Measurements from ENCODE around the gene RAVER1.
"Not testable (repeated sequence)": the region's sequence is repeated elsewhere in the genome, so short reads cannot be mapped to it uniquely, and the experiment has no call there.

The RAVER1 gene

DNA sequence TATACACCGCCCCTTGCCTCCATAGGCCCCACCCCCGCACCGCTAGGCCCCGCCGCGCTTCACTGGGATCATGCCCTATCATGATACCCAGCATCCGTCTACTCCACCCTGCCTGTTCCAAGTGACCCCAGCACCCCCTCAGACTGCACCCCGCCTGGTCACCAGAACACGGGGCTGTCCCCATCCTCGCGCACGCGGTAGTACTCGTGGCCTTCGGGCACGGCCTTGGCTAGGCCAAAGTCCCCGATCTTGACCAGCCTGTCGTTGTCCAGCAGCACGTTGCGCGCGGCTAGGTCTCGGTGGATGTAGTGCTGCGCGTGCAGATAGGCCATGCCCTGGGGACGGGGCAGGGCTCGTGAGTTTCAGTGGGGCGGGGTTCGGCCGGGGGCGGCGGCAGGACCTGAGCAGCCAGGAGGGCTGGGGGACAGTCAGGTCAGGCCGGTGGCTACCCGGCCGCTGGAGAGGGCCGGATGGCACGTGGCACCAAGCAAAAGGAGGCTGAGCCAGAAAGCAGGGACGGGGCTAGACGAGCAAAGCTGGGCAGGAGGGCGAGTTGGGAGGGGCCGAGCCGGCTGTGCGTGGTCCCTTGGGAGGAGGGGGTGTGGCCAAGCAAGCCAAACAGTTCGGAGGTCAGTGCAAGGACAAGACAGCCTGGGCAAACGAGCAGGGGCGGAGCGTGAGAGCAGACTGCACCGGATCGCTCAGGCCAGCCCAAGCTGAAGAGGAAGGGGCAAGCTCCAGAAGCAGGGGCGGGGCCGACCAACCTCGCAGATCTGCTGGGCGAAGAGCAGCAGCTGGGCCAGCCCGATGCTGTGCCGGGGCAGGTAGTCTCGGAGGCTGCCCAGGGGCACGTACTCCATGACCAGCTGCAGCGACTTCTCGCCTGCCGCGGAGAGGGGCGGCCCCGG is 19.7 kb upstream of the RAVER1 start:
- DNase-seq: peak; percentile 72

DNA sequence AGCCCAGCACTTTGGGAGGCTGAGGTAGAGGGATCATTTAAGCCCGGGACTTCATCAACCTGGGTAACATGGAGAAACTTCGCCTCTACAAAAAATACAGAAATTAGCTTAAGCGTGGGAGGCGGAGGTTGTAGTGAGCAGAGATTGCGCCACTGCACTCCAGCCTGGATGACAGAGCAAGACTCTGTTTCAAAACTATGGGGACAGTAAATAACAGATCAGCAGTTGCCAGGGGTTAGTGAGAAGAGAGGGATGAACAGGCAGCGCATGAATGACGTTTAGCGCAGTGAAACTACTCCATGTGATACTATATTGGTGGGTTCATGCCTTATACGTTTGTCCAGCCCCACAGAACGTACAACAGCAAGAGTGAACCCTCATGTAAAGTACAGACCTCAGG is 13.2 kb upstream of the RAVER1 start:
- DNase-seq: no peak

DNA sequence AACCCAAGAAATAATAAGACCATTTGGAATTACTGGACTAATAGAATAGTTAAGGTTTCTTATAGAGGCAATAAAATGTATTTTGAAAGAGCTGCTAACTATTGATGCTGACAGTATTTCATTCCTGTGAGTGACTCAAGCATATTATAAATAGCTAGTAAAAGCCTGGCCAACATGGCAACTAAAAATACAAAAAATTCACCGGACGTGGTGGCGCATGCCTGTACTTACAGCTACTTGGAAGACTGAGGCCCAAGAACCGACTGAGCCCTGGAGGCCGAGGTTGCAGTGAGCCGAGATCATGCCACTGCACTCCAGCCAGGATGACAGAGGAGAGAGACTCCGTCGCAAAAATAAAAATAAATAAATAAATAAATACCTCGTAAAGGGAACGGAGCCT is 11.5 kb upstream of the RAVER1 start:
- DNase-seq: no peak

DNA sequence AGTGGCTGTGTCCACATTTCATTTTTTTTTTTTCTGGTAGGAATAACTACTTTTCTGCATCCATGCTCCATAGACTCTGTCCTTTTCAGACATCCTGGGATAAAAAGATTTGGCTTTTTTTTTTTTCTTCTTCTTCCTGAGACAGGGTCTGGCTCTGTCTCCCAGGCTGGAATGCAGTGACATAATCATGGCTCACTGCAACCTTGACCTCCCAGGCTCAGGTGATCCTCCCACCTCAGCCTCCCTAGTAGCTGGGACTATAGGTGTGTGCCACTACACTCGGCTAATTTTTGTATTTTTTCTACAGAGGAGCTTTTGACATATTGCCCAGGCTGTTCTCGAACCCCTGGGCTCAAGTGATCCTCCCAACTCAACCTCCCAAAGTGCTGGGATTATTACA is 10.2 kb upstream of the RAVER1 start:
- DNase-seq: no peak

DNA sequence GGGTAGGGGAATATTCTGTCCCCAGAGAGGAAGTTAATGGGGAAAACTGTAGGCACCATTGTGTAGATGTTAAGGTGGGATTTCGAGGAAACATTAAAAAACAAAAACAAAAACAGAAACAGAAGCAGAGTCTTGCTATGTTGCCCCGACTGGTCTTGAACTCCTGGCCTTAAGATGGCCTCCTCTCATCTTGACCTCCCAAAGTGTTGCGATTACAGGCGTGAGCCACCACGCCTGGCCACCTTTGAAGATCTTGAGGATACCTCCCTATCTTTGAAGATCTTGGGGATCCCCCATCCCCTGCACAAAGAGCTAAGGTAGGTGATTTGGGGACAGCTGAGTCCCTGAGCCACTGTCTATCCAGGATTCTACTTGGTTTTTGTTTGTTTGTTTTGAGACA is 6.6 kb upstream of the RAVER1 start:
- no peak for DNase-seq

DNA sequence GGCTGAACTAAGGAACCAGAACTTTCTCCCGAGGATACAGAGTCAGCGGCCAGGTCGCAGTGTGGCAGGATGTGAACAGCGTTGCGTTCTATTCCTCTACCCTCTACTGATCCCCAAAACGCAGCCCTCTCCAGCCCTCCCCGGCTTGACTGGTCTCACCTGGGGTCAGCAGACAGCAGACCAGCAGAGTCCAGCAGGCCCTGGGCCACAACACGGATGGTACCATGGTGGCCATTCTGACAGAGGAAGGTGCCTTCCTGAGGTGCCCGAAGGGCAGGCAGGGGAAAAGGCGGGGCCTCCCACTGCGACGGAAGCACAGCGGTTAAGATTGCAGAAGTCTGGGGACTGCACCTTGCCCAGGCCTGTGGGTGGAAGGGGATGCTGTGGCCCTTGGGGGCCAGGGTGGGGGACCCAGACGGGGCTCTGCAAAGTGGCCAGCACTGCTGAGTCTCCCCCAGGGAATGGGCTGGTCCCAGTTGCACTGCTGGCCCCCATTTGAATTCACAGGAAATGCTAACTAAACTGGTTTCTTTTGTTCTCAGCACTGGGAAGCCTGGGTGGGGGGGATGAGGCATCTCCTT is 6.1 kb upstream of the RAVER1 start, which contains the start of gene ICAM3:
ICAM3 (minus strand) TSS at position 245 of the 581 bp plus-strand sequence; CDS start at position 235, 10 bp downstream.
- DNase-seq: no peak

DNA sequence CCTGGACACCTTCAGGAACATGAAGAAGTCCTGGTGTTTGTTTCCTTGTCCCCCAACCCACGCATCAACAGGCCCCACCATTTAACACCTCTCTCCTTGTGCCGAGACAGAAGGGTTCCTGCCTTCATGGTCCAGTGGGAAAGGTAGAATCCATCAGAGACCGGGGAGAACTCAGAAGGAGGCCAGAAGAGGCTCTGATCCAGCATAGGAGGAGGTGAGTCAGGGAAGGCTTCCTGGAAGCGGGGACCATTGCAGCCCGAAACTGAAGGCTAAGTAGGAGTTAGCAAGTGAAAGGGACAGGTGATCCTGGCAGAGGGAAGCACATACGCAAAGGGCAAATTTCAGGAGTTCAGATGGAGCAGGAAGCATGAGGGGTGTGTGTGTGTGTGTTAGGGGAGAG is 5.6 kb upstream of the RAVER1 start:
- DNase-seq: no peak

DNA sequence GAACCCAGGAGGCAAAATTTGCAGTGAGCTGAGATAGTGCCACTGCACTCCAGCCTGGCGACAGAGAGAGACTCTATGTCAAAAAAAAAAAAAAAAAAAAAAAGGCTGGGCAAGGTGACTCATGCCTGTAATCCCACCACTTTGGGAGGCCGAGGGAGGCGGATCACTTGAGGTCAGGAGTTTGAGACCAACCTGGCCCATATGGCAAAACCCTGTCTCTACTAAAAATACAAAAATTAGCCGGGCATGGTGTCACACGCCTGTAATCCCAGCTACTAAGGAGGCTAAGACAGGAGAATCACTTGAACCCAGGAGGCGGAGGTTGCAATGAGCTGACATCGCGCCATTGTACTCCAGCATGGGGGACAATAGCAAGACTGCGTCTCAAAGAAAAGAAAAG is 3.4 kb upstream of the RAVER1 start:
- not testable (repeated sequence) for DNase-seq

DNA sequence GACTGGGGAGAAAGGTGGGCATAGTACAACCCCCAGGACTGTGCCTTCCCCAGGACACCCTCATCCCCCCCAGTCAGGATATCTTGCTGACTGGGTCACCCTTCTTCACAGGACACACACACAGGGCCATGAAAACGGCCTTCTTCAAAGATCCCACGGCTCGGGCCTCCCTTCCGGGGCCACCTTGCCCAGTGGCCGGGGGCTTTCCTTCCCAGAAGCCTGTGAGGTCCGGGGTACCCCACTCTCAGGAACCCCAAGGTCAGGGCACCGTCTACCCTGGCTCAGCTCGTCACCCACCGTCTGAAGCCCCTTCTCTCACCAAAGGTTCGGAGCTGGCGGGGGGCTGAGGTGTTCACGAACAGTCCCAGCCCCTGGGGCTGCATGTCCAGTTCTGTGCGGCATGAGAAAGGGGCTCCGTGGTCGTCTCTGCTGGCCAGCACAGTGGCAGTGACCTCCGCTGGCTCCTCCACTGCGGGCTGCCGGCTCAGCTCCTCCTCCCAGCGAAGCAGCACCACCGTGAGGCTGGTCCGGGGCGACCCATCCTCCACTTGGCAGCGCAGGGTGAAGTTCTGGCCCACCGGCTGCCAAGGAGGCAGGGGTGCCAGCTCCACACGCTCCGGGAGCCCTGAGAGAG is 2.1 kb upstream of the RAVER1 start:
- DNase-seq: no peak

DNA sequence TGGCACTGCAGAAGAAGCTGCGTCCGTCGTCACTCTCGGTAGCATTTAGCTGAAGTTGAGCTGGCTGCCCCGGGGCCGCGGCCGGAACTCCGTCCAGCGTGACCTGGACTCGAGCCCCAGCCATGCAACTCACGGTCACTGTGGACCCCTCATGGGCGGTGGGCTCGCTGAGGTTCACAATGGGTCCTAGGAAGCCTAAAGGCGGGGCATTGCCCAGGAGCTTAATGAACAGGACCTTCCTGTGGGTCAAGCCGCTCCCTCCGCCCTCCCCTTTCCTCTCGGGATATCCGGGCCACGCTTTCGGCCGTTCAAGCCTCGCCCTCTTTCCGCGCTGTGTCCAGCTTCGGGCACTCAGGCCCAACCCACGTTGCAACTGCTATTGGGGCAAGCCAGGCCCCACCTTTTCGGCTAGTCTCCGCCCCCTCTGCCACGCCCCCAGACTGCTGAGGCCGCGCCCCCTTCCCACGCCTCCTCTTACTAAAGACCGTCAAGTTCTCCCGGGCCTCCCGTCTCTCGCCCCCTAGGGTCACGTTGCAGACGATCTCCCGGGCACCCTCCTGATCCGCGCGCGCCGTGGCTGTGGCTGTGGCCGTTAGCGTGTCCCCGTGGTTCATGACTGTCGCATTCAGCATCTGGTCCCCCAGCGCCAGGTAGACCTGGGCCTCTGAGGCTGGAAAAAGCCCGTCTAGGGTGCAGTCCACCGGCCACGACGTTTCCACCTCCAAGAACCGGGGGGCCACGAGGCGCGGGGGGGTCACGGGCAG is 1.4 kb upstream of the RAVER1 start:
- DNase-seq: peak; percentile 78

DNA sequence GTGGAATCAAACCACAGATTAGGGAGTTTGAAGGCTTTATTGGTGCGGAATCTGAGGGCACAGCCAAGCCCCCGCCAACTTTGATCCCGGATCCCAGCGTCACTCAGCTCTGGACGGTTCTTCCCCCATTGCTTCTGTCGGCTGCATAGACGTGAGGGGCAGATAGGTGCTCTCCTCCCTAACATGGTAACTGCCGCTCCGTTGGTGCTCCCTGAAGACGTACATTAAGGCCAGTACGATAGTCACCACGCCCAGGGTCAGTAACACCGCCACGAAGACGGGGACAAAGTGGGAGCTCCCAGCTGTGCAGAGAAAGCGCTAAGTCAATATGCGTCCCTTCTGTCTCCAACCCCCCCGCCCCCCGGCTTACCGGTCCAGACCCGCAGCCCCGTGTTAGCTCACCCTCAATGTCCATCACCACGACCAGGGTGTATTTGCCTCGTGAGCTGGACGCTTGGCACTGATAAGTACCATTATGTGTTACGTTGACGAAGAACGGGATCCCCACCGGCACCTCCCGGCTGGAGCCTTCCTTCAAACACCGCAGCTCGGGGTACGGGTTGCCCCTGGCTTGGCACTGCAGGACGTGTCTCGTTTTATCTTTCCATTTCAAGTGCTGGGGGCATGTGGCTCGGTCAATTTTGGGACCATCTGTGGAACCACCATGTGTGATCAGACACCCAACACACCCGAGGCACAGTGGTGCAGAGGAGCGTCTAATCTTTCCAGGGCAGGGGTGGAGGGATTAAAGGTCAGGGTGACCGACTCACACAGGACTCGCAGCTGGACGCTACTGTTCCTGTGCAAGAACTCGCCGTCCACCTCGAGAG is 644 bp upstream of the RAVER1 start:
- peak; percentile 83 for DNase-seq

DNA sequence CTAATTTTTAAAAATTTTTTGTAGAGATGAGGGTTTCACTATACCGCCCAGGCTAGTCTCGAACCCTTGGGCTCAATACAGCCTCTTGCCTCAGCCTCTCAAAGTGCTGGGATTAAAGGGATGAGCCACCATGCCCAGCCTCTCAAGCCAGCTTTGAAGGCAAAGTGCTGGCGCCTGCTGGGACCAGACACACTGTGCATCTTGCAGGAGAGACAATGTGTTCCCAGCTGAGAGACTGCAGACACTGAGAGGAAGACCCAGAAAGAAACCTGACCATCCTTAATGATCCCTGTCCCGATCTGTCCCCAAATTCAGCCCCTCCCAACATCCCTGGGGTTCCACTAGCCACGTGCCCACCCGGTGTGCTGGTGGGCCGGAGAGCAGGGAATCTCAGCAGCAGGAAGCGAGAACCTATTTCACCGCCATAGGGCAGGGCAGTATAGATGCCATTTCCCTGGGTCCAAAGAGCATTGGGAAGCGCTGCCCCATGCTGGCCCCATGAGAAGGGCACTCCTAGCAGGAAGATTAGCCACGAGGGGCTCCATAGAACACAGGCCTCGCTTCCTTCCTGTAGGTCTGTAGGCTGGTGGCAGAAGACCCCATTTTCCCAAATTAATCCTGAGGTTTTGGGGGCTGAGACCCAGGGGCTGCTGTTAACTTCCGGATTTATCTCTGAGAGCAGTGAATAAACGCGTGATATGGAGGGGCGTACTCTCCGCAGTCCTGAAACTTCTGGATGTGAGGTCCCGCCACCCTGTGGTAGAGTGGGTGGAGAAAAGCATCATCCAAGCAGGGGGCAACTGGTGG is 968 bp downstream of the RAVER1 start:
- DNase-seq: no peak

DNA sequence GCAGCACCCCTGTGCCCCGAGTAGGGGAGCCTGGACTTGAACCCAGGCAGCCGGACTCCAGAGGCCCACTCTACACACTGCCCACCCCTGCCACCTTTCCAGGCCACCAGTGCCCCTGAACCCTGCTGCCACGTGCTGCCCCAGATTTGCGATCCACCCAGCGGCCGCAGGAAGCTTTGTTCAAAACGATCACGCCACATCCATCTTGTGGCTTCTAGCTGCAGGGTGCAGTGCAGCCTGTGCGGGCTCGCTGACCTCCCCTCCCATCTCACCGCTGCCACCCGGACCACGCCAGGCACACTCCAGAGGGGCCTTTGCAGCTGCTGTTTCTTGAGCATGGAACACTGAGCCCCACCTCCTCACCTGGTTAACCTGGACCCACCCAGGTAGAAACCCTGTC is 3.8 kb downstream of the RAVER1 start:
- no peak for DNase-seq

DNA sequence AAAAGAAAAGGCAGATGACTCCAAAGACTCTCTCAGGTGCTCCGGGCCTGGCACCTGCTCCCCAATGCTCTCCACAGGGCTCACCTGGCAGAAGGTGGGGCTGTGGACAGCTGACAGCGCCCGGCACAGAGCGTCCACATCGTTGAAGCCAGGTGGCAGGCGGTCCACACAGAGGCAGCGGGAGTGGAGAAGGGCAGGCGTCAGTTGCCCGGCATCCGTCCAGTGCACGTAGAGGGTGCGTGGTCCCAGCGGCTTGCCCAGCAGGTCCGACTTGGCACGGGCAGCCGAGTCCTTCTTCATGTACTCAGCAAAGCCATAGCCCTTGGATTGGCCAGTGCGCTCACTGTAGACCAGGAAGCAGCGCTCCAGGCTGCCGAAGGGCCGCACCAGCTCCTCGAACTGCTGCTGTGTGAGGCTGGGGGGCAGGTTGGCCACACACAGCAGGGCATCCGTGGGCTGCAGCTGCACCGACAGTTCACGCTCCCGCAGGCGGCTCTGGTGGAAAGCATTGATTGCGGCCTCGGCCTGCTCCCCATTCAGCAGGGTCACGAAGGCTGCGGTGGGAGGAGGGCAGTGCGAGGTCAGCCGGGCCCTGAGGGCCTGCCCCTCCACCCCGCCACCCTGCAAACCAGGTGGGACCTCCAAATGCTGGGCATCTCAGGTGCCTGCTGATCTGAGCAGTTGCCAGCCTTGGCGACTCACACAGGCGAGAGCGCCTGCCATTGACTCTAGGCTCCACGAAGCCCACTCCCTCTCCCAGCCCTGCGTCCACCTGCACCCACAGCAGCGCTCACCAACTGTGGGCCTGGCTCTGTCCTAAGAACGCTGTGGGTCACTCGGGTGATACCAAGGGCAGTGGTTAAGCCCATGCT is 4.5 kb downstream of the RAVER1 start:
- DNase-seq: no peak

DNA sequence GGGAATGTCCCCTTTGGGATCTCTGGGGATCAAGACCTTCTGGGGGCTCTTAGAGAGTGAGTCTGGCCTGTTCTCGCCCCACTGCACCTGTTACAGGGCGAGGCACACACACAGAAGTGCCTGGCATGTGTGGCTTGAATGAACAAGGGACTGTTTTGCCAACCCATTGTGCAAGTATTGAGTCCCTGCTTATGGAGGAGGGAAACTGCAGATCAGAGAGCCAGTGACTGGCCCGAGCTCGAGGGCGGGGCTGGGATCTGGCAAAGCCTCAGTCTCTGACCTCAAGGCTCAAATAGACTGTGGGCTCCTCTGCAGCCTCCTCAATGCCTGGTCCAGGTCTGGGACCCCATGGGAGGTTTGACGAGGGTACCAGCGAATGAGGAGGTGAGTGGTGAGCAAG is 5.5 kb downstream of the RAVER1 start:
- no peak for DNase-seq

DNA sequence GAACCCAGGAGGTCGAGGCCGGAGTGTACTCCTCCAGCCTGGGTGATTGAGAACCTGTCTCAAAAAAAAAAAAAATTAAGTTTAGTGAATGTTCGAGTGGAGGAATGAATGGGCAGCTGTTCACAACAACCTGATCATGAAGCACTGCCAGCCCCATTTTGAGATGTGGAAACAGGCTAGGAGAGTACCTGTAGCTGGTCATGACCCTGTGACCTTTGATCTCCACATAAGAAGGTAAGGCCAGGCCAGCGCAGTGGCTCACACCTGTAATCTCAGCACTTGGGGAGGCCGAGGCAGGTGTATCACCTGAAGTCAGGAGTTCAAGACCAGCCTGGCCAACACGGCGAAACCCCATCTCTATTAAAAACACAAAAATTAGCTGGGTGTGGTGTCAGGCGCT is 7.6 kb downstream of the RAVER1 start:
- no peak for DNase-seq

DNA sequence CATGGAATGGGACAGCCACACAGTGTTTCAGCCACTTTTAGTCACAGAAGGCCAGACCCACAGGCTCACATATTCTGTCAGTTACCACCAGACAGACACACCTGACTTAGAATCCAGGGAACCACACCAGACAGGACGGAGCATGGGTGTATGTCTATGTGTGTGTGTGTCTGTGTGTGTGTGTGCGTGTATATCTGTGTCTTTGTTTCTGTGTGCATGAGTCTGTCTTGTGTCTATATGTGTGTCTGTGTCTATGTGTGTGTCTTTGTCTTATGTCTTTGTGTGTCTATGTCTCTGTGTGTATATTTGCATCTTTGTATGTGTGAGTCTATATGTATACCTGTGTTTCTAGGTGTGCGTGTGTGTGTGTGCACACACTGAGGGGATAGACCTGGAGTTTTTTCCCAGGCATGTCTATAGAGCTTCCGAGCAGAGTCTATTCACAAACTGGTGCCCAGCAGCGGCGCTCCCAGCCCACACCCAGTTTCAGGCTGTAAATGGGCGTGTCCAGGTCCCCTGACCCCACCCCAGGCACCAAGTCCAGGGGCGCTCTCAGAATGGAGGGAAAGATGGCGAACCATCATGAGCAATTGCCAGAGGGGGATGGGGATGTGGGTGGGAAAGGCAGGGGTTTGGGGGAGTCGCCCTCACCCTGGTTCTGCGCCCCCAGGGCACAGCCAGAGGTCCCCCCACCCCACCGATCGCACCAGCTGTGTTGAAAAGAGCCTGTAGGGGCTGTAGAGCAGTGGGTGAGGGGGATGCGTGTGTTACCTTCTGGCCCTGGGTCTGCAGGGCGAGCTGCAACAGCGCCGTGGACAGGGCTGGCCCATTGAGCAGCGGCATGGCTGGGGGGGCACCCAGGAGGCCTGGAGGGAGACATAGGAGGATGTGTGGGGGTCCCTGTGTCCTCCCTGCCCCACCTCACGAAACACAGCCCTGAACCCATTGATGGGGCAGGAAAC is 11.2 kb downstream of the RAVER1 start:
- DNase-seq: no peak

DNA sequence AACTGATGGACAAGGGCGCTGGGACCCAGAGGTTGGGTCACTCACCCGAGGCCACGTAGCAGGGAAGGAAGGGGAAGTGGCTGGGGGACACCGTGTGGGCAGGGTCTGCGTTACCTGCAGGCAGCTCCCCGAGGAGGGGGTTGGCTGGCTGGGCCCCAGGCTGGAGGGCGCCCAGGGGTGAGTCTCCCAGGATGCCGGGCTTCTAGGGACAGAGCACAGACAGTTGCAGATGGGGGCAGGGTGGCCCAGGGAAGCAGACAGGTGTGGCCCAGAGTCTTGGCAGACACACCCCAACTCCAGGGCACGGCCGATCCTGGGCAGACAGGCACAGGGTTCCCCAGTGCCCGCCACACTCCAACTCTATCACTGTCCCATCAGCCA is 11.9 kb downstream of the RAVER1 start:
- no peak for DNase-seq

All from right kidney (tissue), 1 donor.